ENCODE data around the gene ADSL. TPM values are rescaled to one million over a fixed set of nuclear protein-coding genes. Genes with fewer than 3 reads are reported as not detected.

Gene ADSL
- total RNA-seq, 1 donor from 2014 or later: 74.1 TPM

DNA sequence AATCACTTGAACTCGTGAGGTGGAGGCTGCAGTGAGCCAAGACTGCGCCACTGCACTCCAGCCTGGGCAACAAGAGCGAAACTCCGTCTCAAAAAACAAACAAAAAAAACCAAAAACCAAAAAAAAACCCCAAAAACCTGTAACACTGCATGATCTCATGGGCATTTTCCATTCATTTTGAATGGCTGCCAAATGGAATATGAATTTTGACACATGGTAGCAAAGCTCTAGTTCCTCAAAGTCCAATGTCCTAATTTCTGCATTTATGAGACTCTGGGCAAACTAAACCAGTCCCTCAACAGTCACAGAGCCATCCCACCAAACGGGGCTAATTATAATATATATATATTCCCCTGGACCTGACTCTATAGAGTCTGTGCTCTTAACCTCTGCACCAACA is 85.9 kb downstream of the ADSL start:
- Mint-ChIP-seq H3K9me3 (ENCODE audit: unreplicated experiment) (no peaks in the 10 kb centered on the region), H3K4me3 (ENCODE audit: unreplicated experiment) (no peak overlapping the region), H3K27me3 (ENCODE audit: unreplicated experiment) (no peaks in the 10 kb centered on the region), H3K36me3 (ENCODE audit: unreplicated experiment) (peaks cover 24% of the 10 kb centered on the region), H3K4me1 (ENCODE audit: unreplicated experiment) (peaks cover 16% of the 10 kb centered on the region), H3K27ac (ENCODE audit: unreplicated experiment) (no peak overlapping the region)
- no peak for DNase-seq (ENCODE audit: extremely low spot score, unreplicated experiment)
- TF ChIP-seq, protein P1, sequence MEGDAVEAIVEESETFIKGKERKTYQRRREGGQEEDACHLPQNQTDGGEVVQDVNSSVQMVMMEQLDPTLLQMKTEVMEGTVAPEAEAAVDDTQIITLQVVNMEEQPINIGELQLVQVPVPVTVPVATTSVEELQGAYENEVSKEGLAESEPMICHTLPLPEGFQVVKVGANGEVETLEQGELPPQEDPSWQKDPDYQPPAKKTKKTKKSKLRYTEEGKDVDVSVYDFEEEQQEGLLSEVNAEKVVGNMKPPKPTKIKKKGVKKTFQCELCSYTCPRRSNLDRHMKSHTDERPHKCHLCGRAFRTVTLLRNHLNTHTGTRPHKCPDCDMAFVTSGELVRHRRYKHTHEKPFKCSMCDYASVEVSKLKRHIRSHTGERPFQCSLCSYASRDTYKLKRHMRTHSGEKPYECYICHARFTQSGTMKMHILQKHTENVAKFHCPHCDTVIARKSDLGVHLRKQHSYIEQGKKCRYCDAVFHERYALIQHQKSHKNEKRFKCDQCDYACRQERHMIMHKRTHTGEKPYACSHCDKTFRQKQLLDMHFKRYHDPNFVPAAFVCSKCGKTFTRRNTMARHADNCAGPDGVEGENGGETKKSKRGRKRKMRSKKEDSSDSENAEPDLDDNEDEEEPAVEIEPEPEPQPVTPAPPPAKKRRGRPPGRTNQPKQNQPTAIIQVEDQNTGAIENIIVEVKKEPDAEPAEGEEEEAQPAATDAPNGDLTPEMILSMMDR (IDR thresholded peaks at IDR 0.05): no peak

DNA sequence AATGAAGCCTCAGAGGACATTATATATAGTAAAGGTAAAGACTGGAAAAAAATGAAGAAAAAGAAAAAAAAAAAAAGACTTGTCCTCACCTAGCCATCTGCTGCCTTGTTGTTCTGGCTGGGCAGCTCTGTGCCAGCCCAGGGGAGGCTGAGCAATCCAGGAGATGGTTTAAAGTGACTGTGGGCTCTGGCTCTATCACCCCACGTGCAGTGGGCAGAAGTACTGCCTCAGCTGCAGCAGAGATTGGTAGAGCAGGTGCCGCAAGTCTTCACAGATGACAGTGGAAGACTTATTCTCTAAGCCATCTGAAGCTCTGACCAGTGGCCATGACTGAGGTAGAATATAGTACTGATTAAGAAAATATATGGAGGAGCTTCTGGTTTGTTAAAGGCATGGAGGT is 86.3 kb downstream of the ADSL start:
- Mint-ChIP-seq H3K27ac (ENCODE audit: unreplicated experiment) (no peak overlapping the region), H3K9me3 (ENCODE audit: unreplicated experiment) (no peaks in the 10 kb centered on the region), H3K36me3 (ENCODE audit: unreplicated experiment) (peaks cover 24% of the 10 kb centered on the region), H3K4me1 (ENCODE audit: unreplicated experiment) (peaks cover 20% of the 10 kb centered on the region), H3K27me3 (ENCODE audit: unreplicated experiment) (no peaks in the 10 kb centered on the region), H3K4me3 (ENCODE audit: unreplicated experiment) (no peak overlapping the region)
- TF ChIP-seq, protein P1 (IDR thresholded peaks at IDR 0.05): no peak
- no peak for DNase-seq (ENCODE audit: extremely low spot score, unreplicated experiment)

DNA sequence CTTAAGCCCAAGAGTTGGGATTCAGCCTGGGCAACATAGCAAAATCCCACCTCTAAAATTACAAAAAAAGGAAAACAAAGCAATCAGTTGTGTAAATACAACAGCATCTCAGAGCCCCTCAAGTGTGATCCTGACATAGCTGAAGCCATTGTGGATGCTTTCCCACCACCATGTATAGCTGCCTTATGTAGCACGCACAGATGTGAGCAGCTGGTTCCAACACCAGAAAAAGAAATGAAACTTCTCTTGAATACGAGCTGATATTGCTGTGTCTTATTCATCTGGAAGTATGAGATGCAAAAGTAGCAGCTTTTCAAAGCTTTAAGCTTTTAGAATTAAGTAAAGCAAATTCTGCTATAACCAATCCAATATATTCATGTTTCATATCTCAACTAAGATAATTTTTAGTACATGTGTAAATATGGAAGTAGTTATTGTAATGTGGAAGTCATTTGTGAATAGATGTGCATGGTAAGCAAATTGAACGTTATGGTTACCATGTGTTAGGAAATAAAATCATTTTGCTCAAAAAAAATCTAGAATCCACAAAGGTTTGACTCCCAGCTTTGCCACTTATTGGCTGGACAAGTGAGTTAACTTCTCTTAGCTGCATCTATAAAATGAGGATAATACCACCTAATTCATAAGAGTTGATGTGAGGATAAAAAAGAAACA is 87.3 kb downstream of the ADSL start:
- H3K36me3 Mint-ChIP-seq (ENCODE audit: unreplicated experiment): peaks cover 24% of the 10 kb centered on the region
- H3K4me3 Mint-ChIP-seq (ENCODE audit: unreplicated experiment): no peak overlapping the region
- TF ChIP-seq, protein P1 (IDR thresholded peaks at IDR 0.05): no peak
- H3K27ac Mint-ChIP-seq (ENCODE audit: unreplicated experiment): peak overlapping the region; percentile 31
- no peaks in the 10 kb centered on the region for H3K27me3 Mint-ChIP-seq (ENCODE audit: unreplicated experiment)
- H3K9me3 Mint-ChIP-seq (ENCODE audit: unreplicated experiment): no peaks in the 10 kb centered on the region
- peaks cover 27% of the 10 kb centered on the region for H3K4me1 Mint-ChIP-seq (ENCODE audit: unreplicated experiment)
- DNase-seq (ENCODE audit: extremely low spot score, unreplicated experiment): no peak

DNA sequence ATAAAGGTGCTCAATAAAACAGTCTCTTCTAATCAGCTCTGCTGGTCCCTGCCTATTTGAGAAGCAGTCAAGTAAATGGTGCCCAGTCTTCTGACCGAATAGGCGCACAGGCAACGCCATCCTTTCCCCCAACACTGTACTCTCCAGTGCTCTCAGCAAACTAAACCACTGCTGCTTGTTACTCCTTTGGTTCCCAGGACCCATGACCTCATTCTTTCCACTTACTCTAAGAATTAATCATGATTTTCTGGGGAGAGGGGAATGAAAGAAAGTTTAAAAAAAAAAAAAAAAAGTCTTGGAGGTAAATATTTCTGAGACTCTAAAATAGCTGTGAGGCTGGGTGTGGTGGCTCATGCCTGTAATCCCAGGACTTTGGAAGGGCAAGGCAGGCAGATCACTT is 87.8 kb downstream of the ADSL start:
- H3K9me3 Mint-ChIP-seq (ENCODE audit: unreplicated experiment): no peaks in the 10 kb centered on the region
- H3K27me3 Mint-ChIP-seq (ENCODE audit: unreplicated experiment): no peaks in the 10 kb centered on the region
- peak overlapping the region; percentile 31 for H3K27ac Mint-ChIP-seq (ENCODE audit: unreplicated experiment)
- H3K4me1 Mint-ChIP-seq (ENCODE audit: unreplicated experiment): peaks cover 27% of the 10 kb centered on the region
- TF ChIP-seq, protein P1 (IDR thresholded peaks at IDR 0.05): no peak
- peaks cover 21% of the 10 kb centered on the region for H3K36me3 Mint-ChIP-seq (ENCODE audit: unreplicated experiment)
- no peak for DNase-seq (ENCODE audit: extremely low spot score, unreplicated experiment)
- no peak overlapping the region for H3K4me3 Mint-ChIP-seq (ENCODE audit: unreplicated experiment)

DNA sequence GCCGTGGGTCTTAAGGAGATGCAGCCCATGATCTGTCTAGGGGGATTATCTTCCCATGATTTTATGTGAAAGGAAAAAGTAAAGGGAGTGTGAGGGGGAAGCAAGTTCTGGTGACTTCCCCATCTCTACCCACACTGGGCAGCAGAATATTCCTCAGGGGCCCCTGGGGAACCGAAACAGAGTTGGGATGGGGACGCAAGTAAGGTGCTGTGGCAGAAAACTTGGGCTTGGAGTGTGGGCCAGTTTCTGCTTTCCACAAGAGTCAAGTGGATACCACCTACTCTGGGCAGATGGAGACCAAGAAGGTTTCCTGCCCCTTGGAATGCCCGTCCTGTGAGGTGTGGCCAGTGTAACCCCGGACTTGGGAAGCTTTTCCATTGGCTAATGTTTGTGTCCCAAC is 88.4 kb downstream of the ADSL start:
- no peaks in the 10 kb centered on the region for H3K27me3 Mint-ChIP-seq (ENCODE audit: unreplicated experiment)
- H3K36me3 Mint-ChIP-seq (ENCODE audit: unreplicated experiment): peaks cover 14% of the 10 kb centered on the region
- H3K27ac Mint-ChIP-seq (ENCODE audit: unreplicated experiment): no peak overlapping the region
- TF ChIP-seq, protein P1 (IDR thresholded peaks at IDR 0.05): no peak
- no peak for DNase-seq (ENCODE audit: extremely low spot score, unreplicated experiment)
- H3K4me1 Mint-ChIP-seq (ENCODE audit: unreplicated experiment): peaks cover 27% of the 10 kb centered on the region
- no peak overlapping the region for H3K4me3 Mint-ChIP-seq (ENCODE audit: unreplicated experiment)
- H3K9me3 Mint-ChIP-seq (ENCODE audit: unreplicated experiment): no peaks in the 10 kb centered on the region
